HL-60/S4 treated with phorbol 12-myristate 13-acetate at 8.2 ng/mL for 4 days and 3 days (cell line): ENCODE data around the gene FAM163B.

Source experiments
- in situ Hi-C: fragments of 300-500 bp; cut with MboI; formaldehyde crosslinking; loops from 2 replicates; pipeline ENCODE4 v1.15.0; 2022; ENCODE audit warnings: low sequenced_read_pairs

The FAM163B gene

GRCh38 chr9:133618726-133619125, 9.5 kb upstream of the FAM163B start:
- in situ Hi-C loops = no loop called here

DNA sequence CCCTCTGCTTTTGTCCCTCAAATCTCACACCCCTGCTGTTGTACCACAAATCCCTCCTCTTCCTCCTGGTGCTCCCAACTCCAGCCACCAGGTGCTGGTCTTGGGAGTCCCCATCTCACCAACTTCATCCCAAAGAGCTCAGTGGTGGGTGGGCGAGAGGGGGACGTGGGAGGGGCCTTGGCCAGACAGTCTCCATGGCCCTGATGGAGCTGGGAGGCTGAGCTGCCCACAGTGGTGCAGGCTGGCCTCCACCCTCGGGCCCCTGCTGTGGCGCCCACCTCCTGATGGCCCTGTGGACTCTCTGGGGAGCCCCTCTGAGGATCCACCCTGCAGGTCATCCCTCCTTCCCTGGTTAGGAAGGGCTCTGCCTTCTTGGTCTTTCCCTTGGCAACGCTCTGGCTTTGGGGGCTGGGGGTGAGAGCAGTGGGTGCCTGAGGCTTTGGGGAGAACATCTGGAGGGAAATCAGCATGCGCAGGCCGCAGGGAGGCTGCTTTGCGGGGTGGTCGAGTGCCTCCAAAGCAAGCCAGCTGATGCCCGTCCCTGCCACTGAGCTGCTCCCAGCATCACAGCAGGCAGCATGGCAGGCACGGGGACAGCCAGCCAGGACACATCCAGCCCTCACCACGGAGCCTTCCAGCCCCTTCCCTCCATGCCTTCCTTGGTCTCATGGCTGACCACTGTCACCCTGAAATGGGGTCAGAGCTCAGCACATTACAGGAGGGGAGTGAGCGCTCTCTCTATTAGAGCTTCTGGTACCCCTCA, 7.6 kb upstream of the FAM163B start:
- in situ Hi-C loops = no loop called here

- in situ Hi-C loops = no loop called here
Measured at GRCh38 chr9:133615606-133616188, 6.5 kb upstream of the FAM163B start.

DNA sequence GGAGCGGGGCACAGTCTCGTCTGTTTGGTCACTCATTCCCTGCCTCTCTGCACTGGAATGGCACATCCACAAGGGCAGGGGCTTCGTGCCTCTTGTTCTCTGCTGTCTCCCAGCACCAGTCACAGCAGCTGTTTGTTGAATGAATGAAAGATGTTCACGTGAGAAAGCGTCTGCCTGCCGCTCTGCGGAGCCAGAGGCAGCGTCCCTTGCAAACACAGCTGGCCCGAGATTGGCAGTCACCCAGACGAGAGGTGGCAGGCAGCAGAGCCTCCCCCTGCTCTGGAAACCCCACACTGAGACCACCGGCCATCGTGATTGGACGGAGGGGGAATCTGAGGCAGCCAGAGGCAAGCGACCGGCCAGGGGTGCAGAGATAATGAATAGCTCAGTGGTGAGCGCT, 6.0 kb upstream of the FAM163B start:
- in situ Hi-C loops = no loop called here

- in situ Hi-C loops = no loop called here
Measured at GRCh38 chr9:133614678-133615077, 5.5 kb upstream of the FAM163B start.

GRCh38 chr9:133614056-133614455, 4.9 kb upstream of the FAM163B start:
- in situ Hi-C loops = no loop called here

GRCh38 chr9:133613432-133613831, 4.2 kb upstream of the FAM163B start:
- in situ Hi-C loops = no loop called here

GRCh38 chr9:133612816-133613215, 3.6 kb upstream of the FAM163B start:
- in situ Hi-C loops = no loop called here

DNA sequence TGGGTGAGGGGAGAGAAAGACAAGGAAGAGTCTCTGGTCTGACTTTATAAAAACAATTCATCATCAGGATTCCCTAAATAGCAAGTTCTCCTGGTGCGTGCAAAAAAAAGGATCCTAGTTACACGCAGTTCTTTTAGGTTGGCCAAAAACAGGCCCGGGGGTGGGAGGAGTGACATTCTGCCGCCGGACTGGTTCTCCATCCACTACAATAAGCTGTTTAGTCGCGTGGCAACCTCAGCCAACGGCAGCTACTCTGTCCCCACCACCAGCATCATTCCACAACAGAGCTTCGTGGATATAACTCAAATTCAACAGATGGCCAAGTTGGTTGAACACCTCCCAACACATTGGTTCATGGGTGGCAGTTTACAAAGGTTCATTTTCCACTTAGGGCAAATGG, 2.9 kb upstream of the FAM163B start:
- in situ Hi-C loops = no loop called here

DNA sequence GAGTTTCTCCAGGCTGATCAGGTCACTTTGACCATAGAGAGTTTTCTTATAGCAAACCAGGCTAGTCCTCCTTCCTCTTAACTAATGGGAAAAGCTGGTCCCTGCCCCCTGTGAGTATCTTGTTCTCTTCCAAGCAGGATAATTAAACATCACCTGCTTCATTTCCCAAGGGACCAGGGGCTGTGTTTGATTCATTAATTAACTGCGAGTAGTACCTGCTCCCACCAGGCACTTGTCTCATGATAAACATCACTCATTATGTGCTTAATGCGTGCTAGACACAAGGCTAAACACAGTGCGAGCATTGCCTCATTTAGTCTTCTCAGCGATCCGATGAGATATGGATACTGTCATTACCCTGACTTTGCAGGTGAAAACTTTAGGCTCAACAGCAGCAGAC, 1.7 kb upstream of the FAM163B start:
- in situ Hi-C loops = no loop called here

DNA sequence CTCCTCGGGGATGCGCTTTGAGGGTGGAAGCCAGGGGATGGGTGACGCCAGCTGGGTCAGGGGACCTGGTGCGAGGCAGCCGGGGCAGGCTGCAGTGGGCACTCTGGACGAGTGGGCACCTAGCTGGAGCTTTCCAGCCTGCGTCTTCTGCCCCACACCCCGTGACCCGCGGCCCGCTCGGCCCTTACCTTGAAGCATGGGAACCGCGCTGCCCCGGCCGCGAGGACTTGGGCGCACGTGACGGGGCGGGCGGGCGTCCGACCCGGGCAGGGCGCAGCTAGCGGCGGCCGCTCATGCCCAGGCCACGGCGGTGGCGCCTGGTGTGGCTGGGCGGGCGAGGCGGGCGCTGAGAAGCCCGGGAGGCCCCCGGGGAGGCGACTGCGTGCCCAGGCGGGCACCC, 300 bp downstream of the FAM163B start:
- in situ Hi-C loops = no loop called here

DNA sequence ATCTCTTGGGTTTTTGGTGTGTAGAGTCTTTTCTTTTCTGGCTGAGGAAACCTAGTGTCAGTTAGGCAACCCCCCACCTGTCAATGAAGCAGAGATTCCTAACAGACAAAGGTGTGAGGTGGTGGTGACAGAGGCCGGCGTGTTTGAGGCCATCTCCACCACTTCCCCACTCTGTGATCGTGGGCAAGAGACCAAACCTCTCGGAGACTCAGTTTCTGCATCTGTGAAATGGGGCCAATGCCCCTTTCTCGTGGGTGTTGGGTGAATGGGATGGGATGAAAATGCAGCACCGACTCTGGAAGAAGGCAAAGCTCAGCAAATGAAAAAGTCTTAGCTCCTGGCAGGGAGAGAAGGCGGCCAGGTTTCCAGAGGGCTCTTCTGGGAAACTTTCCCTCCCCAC, 807 bp downstream of the FAM163B start:
- in situ Hi-C loops = no loop called here

DNA sequence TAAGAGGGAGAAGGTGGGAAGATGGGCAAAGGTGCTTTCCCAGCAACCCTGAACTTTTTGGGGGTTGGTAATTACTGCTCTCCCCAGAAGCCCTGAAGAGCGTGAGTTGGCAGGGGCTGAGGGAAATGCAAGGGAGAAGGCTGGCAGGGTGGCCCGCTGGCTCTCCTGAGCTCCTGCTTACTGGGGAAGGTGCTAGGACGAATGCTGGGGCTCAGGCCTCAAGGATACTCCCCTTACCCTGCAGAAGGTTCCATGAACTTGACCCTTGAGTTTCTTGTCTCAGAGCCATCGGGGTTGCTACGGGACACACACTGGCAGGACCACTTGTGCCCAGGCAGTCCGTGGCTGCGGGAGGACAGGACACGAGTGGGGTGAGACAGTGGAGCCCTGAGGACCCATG, 1.2 kb downstream of the FAM163B start:
- in situ Hi-C loops = no loop called here

- in situ Hi-C loops = no loop called here
Measured at GRCh38 chr9:133607381-133607780, 1.8 kb downstream of the FAM163B start.

- in situ Hi-C loops = no loop called here
Measured at GRCh38 chr9:133606708-133607025, 2.5 kb downstream of the FAM163B start.

GRCh38 chr9:133605856-133606707, 3.1 kb downstream of the FAM163B start:
- in situ Hi-C loops = no loop called here

GRCh38 chr9:133605446-133605845, 3.7 kb downstream of the FAM163B start:
- in situ Hi-C loops = no loop called here

GRCh38 chr9:133604856-133605255, 4.3 kb downstream of the FAM163B start:
- in situ Hi-C loops = no loop called here

DNA sequence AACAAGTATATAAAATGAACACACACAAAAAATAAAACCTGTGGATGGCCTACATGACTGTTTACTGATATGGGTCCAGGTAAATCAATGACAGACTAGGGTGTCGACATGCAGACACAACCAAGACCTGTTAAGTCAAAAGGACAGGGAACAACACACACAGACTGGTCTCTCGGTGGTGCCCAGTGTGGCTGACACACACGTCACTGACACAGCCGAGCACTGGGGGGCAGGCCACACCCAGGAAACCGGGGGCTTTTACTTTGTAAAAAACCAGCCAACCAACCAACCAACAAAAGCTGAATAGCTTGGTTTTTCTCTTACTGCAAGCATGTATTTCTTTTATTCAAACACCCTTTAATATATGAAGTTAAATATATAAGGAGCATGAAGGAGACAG, 5.0 kb downstream of the FAM163B start:
- in situ Hi-C loops = no loop called here

DNA sequence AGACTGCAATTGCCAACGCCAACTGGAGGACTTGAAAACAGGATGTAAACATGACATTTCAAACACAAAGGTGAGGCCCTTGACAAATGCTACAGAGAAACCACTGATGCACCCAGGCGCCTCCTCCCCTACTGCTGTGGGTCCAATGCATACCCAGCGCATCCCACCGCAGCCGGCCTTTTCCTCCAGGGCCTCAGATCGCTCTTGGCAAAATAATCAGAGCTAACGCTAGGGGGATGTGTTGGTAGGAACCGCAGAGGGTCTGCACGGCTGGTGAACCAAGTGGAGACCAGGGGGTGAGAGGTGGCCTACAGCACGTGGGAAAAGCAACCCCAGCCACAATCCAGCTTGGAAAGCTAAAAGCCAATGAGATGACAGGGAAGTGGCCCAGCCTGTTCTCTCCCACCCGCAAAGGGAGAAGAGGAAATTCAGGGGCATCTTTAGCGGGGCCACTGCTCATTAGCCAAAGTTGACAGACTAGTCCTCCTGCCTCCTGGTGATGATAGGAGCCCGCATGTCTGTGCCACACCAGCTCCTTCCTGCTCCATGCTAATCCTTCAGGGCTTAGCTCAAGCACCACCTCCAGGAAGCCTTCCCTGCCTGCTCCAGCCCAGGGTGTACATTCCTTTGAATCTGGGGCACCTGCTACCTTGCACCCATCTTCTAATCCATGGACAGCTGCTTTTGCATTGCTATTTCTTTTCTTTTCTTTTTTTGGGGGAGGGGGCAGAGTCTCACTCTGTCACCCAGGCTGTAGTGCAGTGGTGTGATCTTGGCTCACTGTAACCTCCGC, 5.9 kb downstream of the FAM163B start:
- in situ Hi-C loops = no loop called here

GRCh38 chr9:133602277-133602676, 6.9 kb downstream of the FAM163B start:
- in situ Hi-C loops = no loop called here
